B cell (primary cell): Measurements from ENCODE around the gene SHISA3. TPM values are rescaled to one million over a fixed set of nuclear protein-coding genes. Genes with fewer than 3 reads are reported as not detected.

Experiments
- ATAC-seq: fragments of 200-7000 bp; cut with Tn5 transposase; one replicate; pipeline ENCODE4 v1.10.0; 2021; ENCODE audit warnings: low read depth, mild to moderate bottlenecking, moderate number of reproducible peaks, moderate library complexity
- CTCF ChIA-PET: fragments of 350-600 bp; sonication (Branson Sonifier 250); formaldehyde crosslinking; loops from one replicate; lab custom pipeline; 2021; ENCODE audit warnings: antibody characterized with exemption, inconsistent platforms; lab: Charles Lee
- POLR2A ChIA-PET: fragments of 350-600 bp; sonication (Branson Sonifier 250); formaldehyde crosslinking; loops from one replicate; lab custom pipeline; 2021; ENCODE audit warnings: antibody characterized with exemption; lab: Charles Lee
- DNase-seq: peaks from one replicate; pipeline ENCODE4 v3.0.0; 2013
- H2AFZ ChIP-seq: 2 replicates; pipeline ENCODE4 v1.6.1; 2012; ENCODE audit warnings: mild to moderate bottlenecking, low read depth, low read length; ENCODE audit not compliant: insufficient read depth, poor library complexity, severe bottlenecking
- H3K27ac ChIP-seq, 2 donors: 1 replicate in 1 of 2; 2 replicates in 1 of 2; pipeline ENCODE4 v1.5.1; 2012 to 2013; ENCODE audit warnings: low read length in 2 of 2, mild to moderate bottlenecking in 2 of 2, moderate library complexity in 1 of 2
- H3K27me3 ChIP-seq, 4 experiments: fragments of 200-600 bp in 1 of 4; sonication (generic) in 1 of 4; replicated peaks in 1 of 4; 1 replicate in 2 of 4; 2 replicates in 2 of 4; pipeline versions ENCODE4 v1.6.1 to v1.7.0; 2013 to 2016; ENCODE audit warnings: low read length in 3 of 4, mild to moderate bottlenecking in 2 of 4, mixed read lengths in 1 of 4, moderate library complexity in 1 of 4; ENCODE audit not compliant: insufficient read depth in 4 of 4, control insufficient read depth in 3 of 4; ENCODE audit errors: control extremely low read depth in 1 of 4
- H3K36me3 ChIP-seq, 2 experiments: replicated peaks in 1 of 2; 1 replicate in 1 of 2; 2 replicates in 1 of 2; pipeline versions ENCODE4 v1.6.1 to v1.7.1; 2013; ENCODE audit warnings: low read length in 1 of 2; ENCODE audit not compliant: insufficient read depth in 2 of 2, control insufficient read depth in 1 of 2; ENCODE audit errors: control extremely low read depth in 1 of 2, extremely low read depth in 1 of 2
- H3K4me1 ChIP-seq, 2 donors: fragments of 200-600 bp in 1 of 2; sonication (generic) in 1 of 2; 1 replicate in 1 of 2; 2 replicates in 1 of 2; pipeline versions ENCODE4 v1.5.1 to v1.6.1; 2013 to 2017; ENCODE audit warnings: low read length in 2 of 2; ENCODE audit not compliant: control insufficient read depth in 2 of 2, insufficient read depth in 2 of 2
- H3K4me2 ChIP-seq: replicated peaks from 2 replicates; pipeline ENCODE3; 2012; ENCODE audit warnings: mild to moderate bottlenecking, low read depth, low read length; ENCODE audit not compliant: poor library complexity, severe bottlenecking
- H3K4me3 ChIP-seq, 5 experiments: fragments of 200-600 bp in 1 of 5; sonication (generic) in 1 of 5; 1 replicate in 3 of 5; 2 replicates in 2 of 5; pipeline versions ENCODE4 v1.5.1 to v1.7.0; 2011 to 2016; ENCODE audit warnings: low read length in 4 of 5, mild to moderate bottlenecking in 4 of 5, low read depth in 2 of 5, control low read depth in 1 of 5, moderate library complexity in 1 of 5; ENCODE audit not compliant: insufficient read depth in 1 of 5; ENCODE audit errors: control extremely low read depth in 1 of 5, extremely low read depth in 1 of 5
- H3K79me2 ChIP-seq: fragments of 200-600 bp; sonication (generic); one replicate; pipeline ENCODE4 v1.6.0; 2016; ENCODE audit warnings: low read length; ENCODE audit not compliant: control insufficient read depth, insufficient read depth
- H3K9ac ChIP-seq: fragments of 200-600 bp; sonication (generic); 2 replicates; pipeline ENCODE4 v1.6.1; 2017; ENCODE audit warnings: mild to moderate bottlenecking, low read length, moderate library complexity
- H3K9me3 ChIP-seq, 3 donors: one replicate each; pipeline versions ENCODE4 v1.6.1 to v1.7.1; 2013; ENCODE audit warnings: low read length in 2 of 3; ENCODE audit not compliant: control insufficient read depth in 2 of 3, insufficient read depth in 1 of 3; ENCODE audit errors: control extremely low read depth in 1 of 3
- H4K20me1 ChIP-seq: 2 replicates; pipeline ENCODE4 v1.6.0; 2012; ENCODE audit warnings: mild to moderate bottlenecking, low read length; ENCODE audit not compliant: insufficient read depth, control insufficient read depth, poor library complexity, severe bottlenecking
- H3K27ac Mint-ChIP-seq: one replicate; pipeline ENCODE4 v1.8.0; 2021; ENCODE audit warnings: mixed read lengths
- H3K27me3 Mint-ChIP-seq: one replicate; pipeline ENCODE4 v1.8.0; 2021; ENCODE audit warnings: mixed read lengths
- H3K4me1 Mint-ChIP-seq: one replicate; pipeline ENCODE4 v1.8.0; 2021; ENCODE audit warnings: mixed read lengths
- H3K4me3 Mint-ChIP-seq: one replicate; pipeline ENCODE4 v1.8.0; 2021; ENCODE audit warnings: mixed read lengths
- H3K9me3 Mint-ChIP-seq: one replicate; pipeline ENCODE4 v1.8.0; 2022; ENCODE audit warnings: mixed read lengths; ENCODE audit not compliant: insufficient read depth
- CTCF ChIP-seq: fragments of 200-600 bp; IDR thresholded peaks from one replicate; pipeline ENCODE4 v1.8.0; 2022; ENCODE audit warnings: antibody characterized with exemption, mild to moderate bottlenecking
- EZH2 ChIP-seq: IDR thresholded peaks from 2 replicates; pipeline ENCODE4 v1.6.1; 2012; ENCODE audit warnings: borderline replicate concordance, low read depth, mild to moderate bottlenecking, moderate library complexity, low read length; ENCODE audit not compliant: insufficient read depth, poor library complexity, severe bottlenecking
- WGBS: methylation state at CpG from one replicate; pipeline ENCODE4 v1.1.5; 2013; ENCODE audit warnings: missing lambda C conversion rate; ENCODE audit not compliant: insufficient coverage; 5-methylcytosine and 5-hydroxymethylcytosine counted together
- intact Hi-C: fragments of 100-400 bp; cut with micrococcal nuclease; formaldehyde crosslinking; loops from one replicate; pipeline ENCODE4 v1.10.0; 2022
- polyA plus RNA-seq: library from polyadenylated mRNA; depleted of rRNA; stranded (reverse); fragments of >200 nt; gene quantifications from 2 replicates; pipeline ENCODE4 v1.2.3, GENCODE V29; 2012
- total RNA-seq, 2 donors: library from RNA; stranded (reverse); fragments of 120-200 nt in 1 of 2; gene quantifications; 1 replicate in 1 of 2; 2 replicates in 1 of 2; pipeline versions ENCODE4 v1.2.3 to v1.2.4, GENCODE V29; 2013 to 2022

The SHISA3 gene
- total and polyA plus RNA-seq, 2 donors (not counting 1 experiment from before 2014, with no cell fraction given) = not detected

DNA sequence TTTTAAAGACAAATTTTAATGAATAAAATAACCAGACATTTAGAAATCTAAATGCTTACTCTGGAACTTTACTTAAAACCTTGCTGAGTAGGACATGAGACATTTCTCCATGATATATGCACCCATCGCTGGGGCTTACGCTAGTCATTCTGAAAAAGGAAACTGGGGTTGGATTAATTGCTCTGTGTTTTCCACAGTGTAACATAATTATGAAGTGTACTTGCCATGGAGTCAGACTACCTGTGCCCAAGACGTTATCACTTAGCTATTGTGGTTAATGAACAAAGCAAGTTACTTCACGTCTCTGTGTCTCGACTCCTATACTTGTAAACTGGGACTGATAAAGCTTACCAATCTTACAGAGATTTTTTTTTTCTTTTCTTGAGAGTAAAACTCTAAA lies 47.8 kb downstream of the SHISA3 start:
- Histone ChIP-seq H3K27ac (no peak overlapping the region), H3K79me2 (no peaks in the 10 kb centered on the region), H3K4me3 (no peak overlapping the region), H3K36me3 (peaks cover 0 to 41% of the 10 kb centered on the region in 2 experiments), H2AFZ (no peak overlapping the region), H3K4me2 (no peak overlapping the region), H3K9ac (no peak overlapping the region), H3K4me1 (no peaks in the 10 kb centered on the region), H3K27me3 (no peaks in the 10 kb centered on the region), H4K20me1 (no peaks in the 10 kb centered on the region), H3K9me3 (no peaks in the 10 kb centered on the region)
- ATAC-seq (no peak), DNase-seq (no peak)
- CTCF ChIA-PET = no interaction called here
- intact Hi-C loops = no loop called here
- WGBS = no CpG with 5 or more reads among the region's 5 CpGs
- Mint-ChIP-seq H3K4me1 (no peaks in the 10 kb centered on the region), H3K4me3 (no peak overlapping the region), H3K9me3 (peaks cover under 1% of the 10 kb centered on the region), H3K27me3 (no peaks in the 10 kb centered on the region), H3K27ac (no peak overlapping the region)
- TF ChIP-seq EZH2 (no peak), CTCF (no peak)
- POLR2A ChIA-PET = no interaction called here

DNA sequence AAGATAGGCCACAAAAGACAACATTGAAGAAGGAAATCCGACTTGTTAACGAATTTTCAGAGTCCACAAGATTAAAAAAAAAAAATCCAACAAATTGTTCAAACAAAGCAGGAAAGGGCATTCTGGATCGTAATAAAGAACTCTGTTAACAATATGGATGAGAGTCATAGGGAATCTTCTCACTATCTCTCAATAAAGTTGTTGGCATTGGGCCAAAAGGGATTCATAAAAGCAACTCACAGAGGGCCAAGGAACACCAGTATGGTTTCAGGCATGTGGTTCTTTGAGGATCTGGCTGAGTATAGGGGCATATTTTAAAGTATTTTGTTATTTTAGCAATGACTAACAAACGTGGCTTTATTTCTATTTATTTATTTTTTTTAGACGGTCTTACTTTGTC lies 49.5 kb downstream of the SHISA3 start:
- H3K27ac ChIP-seq = no peak overlapping the region
- peaks cover 3 to 41% of the 10 kb centered on the region in 2 experiments for H3K36me3 ChIP-seq
- no peaks in the 10 kb centered on the region for H3K4me1 Mint-ChIP-seq
- H3K9me3 Mint-ChIP-seq = peaks cover 2% of the 10 kb centered on the region
- no peaks in the 10 kb centered on the region for H3K4me1 ChIP-seq
- H4K20me1 ChIP-seq = no peaks in the 10 kb centered on the region
- ChIA-PET CTCF (no interaction called here), POLR2A (no interaction called here)
- 100% methylated on average over 1 of the region's 5 CpGs for WGBS
- ATAC-seq = no peak
- H2AFZ ChIP-seq = no peak overlapping the region
- H3K4me3 ChIP-seq = no peak overlapping the region
- H3K4me3 Mint-ChIP-seq = no peak overlapping the region
- H3K9me3 ChIP-seq = peaks cover 0 to 3% (median 0%) of the 10 kb centered on the region in 3 donors
- H3K27me3 Mint-ChIP-seq = no peaks in the 10 kb centered on the region
- DNase-seq = no peak
- H3K27ac Mint-ChIP-seq = no peak overlapping the region
- intact Hi-C loops = no loop called here
- no peaks in the 10 kb centered on the region for H3K27me3 ChIP-seq
- TF ChIP-seq CTCF (no peak), EZH2 (no peak)
- no peak overlapping the region for H3K9ac ChIP-seq
- no peak overlapping the region for H3K4me2 ChIP-seq
- H3K79me2 ChIP-seq = no peaks in the 10 kb centered on the region

Other genes with a start within 250 kb of the SHISA3 start
- 18.6 and 20.4 TPM in 2 replicates for gene BEND4, start 244.8 kb upstream of the SHISA3 start, total RNA-seq
- 4.3 and 7.2 TPM in 2 replicates for gene BEND4, start 244.8 kb upstream of the SHISA3 start, polyA plus RNA-seq